Stimulated activated CD4-positive, alpha-beta T cell treated with anti-CD3 and anti-CD28 coated beads, Interleukin-15, amount 100 ng/mL, for 48 hours (primary cell): Measurements from ENCODE around the gene LEMD3.
A peak's percentile ranks its signal among the peaks of the same experiment; 100 is the strongest.

Experiments
- DNase-seq, 2 donors: peaks; one replicate each; pipeline ENCODE4 v3.0.0-alpha.2; 2020; ENCODE audit warnings: low read depth in 2 of 2

LEMD3 gene

GRCh38 chr12:65170209-65170881 is 962 bp downstream of the LEMD3 start:
- peak; percentile 40 to 44 for DNase-seq

GRCh38 chr12:65171073-65171472 is 1.7 kb downstream of the LEMD3 start:
- no peak for DNase-seq

DNA sequence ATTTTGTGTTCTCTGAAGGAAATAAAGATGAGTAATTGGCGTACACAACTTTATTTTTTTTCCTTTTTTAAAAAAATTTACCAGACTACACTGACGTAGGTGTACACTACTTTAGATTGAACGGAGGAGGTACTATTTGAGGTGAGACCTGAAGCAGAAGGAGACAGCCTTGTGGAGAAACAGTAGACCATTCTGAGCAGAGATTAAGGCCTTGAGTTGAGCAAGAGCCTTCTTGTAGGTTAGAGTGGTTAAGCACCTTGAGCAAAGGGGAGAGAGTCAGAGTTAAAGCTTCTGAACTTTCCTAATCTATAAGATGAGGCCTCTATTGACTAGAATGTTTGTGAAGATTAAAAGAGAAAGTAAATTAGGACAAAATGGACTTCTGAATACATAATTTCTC is 2.5 kb downstream of the LEMD3 start:
- no peak for DNase-seq

DNA sequence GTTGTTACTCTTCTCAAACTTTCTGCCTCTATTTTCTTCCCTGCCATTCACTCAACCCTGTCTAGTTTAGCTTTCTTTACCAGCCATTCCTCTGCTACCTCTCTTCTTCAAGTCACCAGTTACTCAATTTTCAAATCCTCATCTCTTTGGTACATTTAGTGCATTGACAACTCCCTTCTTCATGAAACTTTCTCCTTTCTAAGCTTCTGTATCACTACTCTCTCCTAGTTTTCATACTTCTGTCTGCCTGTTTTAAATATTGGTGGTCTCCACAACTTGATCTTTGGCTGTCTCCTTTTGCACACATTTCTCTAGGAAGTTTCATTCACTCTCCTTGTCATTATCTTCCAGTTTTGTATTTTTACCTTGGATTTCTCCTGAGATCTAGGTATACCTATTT is 6.0 kb downstream of the LEMD3 start:
- no peak for DNase-seq

GRCh38 chr12:65182012-65182739 is 12.8 kb downstream of the LEMD3 start:
- DNase-seq = no peak

DNA sequence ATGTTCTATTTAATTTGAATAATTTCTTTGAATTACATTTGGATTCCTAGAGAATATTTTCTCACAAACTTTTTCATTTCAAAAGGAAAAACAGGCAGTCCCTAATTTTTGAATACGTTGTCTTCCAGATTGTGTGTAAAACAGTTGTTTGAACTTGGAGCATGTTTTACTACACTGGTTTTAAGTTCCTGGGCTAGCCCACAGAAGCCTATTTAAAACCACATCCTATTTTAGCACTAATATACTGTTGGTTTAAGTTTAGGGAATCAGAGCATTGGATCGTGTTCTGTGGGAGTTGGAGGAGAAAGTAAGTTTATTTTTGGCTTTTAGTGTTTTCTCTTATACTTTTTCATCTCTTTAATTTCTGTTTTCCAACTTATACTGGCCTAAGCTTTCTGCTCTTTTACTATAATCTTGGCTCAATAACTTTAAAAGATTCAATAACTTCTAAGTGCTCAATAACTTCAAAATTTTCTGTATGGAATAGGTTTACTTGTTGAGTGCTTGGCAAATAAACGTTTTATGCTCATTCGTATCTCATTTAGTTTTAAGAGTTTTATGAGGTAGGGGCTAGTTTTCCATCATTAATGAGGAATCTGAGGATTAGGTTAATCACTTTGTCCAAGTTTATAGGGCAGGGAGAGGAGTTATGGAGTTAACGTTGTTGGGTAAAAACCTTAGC is 14.9 kb downstream of the LEMD3 start:
- no peak for DNase-seq

DNA sequence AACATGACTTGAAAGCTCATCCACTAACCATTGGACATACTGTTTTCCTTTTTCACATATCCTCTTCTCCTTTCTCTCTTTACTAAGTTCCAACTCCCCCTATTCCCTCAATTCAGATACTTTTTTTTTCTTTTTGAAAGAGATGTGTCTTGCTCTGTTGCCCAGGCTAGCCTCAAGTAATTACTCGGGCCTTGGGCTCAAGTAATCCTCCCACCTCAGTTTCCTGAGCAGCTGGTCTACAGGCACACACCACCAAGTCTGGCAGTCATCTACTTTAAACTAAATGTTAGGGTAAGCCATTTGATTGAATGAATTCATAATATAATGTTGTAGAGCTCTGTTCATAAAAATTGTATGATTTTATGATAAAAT is 15.5 kb downstream of the LEMD3 start:
- no peak for DNase-seq

DNA sequence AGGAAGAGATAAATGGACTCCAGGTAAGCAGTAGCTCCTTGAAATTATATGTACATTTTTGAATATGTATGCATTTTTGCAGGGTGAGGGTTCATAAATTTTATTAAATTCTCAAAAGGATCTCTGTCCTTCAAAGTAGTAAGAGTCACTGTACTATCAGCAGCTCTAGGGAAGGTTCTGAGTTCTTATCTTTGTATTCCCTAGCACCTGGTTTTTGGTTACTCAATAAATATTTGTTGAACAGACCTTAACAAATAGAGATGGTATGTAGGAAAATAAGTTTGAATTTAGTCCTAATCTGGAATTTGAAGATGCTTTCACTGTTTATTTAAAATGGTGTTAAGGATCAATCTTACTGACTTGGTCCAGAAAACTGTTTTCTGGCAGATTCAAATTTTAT is 18.3 kb downstream of the LEMD3 start:
- DNase-seq = no peak

DNA sequence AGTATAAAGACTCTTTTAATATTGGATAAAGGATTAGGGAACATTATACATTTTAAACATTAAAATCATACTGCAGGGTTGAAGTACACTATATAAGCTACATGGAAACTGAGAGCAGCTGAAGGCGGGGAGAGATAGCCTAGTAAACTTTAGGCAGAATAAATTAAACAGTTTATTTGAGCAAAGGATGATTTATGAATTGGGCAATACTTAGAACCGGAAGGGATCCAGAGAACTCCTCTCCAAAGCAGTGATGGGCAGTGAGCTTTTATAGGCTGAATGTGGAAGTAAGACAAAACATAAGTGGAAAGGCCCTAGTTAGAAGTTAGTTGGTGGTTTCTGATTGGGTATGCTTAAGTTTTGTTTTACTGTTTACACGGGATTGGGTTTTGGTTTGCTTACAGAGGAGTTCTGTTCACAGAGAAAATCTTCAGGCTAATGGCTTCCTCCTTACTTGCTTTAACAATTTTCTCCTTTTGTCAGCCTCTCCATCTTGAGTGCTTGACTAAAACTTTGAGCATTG is 18.9 kb downstream of the LEMD3 start:
- DNase-seq = no peak

GRCh38 chr12:65189028-65189718 is 19.8 kb downstream of the LEMD3 start:
- no peak for DNase-seq

DNA sequence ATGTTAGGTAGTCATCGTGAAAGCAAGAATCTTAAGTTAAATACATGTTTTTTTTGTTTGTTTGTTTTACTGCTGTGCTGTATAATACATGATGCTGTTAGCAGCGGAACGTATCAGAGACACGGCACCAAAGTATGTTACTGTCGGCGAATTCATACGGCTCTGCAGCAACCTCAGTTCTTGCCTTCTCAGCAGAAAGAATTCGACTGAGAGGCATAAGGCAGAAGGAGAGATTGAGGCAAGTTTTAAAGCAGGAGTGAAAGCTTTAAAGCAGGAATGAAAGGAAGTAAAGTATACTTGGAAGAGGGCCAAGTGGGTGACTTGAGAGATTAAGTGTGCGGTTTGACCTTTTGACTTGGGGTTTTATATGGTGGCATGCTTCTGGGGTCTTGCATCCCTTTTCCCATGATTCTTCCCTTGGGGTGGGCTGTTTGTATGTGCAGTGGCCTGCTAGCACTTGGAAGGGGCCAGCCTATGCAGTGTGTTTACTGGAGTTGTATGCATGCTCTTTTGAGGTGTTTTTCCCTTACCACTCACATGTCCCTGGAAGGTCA is 23.7 kb downstream of the LEMD3 start:
- DNase-seq = no peak

DNA sequence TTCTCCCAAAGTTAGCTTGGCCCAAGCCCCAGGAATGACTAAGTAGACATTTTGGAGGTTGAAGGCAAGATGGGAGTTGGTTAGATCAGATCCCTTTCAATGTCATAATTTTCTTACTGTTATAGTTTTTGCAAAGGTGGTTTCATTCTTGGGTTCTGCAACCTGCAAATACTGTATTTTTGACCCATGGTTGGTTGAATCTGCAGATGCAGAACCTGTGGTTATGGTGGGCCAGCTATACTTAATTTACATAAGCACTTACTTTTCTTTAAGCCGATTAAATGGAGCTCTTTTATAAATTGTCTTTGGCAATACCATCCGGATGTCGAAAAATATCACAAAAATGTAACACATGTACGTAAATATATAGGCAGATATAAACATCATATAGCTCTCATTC is 25.6 kb downstream of the LEMD3 start:
- no peak for DNase-seq

DNA sequence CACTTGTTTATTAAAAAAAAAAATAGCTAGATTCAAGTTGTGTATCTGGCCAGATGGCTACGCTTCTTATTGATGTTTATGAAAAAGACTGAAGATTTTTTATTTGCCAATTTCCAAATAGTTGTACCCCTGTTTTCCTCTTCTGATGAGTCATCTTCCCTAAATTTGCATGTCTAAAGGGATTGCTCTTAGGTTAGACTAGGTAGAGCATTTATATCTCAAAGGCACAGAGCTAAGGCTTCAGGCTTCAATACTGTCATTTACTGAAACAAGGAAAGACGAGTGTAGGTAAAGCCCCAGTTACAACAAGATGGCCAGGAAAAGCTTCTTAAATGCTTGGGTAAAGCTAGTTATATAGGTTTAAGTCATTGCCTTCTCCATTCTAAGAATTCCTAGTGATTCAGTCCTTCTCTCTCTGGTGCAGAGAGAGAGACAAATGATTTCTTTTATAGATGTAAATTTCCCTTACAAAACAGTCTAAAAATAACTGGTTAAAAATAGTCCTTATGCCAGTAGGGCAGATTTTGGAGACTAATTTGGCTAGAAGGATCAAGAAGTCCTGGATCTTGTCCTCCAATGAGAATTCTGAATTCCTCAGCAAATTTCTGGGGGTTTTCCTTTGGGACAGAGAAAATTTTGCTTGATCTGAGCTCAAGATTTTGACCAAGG is 26.1 kb downstream of the LEMD3 start:
- DNase-seq = no peak

DNA sequence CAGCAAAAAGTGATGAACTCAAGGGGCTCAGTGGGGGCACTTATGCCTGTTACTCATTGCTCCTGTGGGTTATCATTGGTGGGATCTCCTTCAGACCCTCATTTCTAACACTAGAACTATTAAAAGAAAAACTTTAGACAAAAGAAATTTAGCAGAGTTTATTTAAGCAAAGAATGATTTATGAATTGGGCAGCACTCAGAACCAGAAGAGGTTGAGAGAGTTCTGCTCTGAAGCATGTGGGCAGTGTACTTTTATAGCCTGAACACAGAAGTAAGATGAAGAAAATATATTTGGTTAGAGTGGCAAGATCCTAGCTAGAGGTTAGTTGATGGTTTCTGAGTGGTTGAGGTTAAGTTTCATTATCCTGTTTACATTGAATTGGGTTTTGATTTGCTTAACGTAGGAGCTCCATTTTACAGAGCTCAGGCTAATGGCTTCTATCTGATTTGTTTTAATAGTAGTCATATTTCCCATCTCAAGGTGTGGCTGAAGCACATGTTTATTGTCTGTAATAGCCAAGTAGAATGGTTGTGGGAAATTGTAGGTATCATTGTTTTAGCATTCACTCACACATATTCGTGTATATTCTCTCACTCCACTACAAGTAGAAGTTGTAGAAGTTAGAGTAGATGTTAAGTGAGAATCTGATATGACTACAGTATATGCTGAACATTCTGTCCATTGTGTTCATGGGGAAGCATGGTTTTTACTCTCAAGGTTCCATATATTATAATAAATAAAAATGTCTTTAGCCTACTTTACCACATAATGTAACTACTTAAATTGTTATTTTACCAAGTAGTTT is 27.6 kb downstream of the LEMD3 start:
- no peak for DNase-seq

DNA sequence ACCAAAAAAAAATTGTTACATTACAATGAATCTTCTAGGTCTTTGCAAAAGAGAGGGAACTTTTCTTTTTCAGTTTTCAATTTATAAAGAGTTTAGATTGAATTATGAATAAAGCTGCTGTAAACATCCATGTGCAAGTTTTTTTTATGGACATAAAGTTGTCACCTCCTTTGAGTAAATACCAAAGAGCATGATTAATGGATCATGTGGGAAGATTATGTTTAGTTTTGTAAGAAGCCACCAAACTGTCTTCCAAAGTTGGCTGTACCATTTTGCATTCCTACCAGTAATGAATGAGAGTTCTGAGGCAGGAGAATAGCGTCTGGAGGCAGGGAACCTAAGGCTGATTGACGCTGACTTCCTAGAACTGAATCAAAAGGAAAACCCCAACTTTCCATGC is 30.2 kb downstream of the LEMD3 start:
- DNase-seq = no peak

DNA sequence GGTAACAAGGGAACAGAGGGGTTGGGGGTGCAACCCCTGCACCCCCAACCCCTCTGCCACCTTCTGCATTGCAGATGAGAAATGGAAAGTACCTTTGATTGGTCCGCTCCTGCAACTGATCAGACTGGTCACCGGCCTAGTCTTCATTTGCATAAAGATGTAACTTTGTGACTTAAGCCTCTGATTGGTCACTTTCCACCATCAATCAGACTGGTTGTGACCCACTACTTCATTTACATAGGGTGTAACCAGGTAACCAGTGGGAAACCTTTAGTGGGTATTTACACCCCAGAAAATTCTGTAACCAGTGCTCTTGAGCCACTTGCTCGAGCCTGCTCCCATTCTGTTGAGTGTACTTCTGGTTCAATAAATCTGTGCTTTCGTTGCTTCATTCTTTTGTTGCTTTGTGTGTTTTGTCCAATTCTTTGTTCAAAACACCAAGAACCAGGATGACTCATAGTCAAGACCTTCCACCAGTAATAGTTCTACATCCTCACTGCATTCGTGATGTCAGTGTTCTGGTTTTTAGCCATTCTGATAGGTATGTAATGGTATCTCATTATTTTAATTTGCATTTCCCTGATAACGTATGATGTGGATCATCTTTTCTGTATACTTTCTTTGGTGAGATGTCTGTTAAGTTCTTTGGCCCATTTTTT is 30.8 kb downstream of the LEMD3 start:
- no peak for DNase-seq

DNA sequence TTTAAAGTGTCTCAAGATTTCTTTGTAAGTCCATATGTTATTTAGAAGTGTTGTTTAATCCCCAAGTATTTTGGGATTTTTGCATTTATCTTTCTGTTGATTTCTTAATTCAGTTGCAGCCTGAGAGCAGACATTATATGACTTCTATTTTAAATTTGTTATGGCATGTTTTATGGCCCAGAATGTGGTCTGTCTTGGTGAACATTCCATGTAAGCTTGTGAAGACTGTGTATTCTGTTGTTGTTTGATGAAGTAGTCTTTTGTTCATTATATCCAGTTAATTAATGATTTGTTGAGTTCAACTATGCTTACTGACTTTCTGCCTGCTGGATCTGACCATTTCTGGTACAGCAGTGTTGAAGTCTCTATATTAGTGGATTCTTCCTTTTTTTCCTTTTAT is 34.0 kb downstream of the LEMD3 start:
- DNase-seq = no peak

DNA sequence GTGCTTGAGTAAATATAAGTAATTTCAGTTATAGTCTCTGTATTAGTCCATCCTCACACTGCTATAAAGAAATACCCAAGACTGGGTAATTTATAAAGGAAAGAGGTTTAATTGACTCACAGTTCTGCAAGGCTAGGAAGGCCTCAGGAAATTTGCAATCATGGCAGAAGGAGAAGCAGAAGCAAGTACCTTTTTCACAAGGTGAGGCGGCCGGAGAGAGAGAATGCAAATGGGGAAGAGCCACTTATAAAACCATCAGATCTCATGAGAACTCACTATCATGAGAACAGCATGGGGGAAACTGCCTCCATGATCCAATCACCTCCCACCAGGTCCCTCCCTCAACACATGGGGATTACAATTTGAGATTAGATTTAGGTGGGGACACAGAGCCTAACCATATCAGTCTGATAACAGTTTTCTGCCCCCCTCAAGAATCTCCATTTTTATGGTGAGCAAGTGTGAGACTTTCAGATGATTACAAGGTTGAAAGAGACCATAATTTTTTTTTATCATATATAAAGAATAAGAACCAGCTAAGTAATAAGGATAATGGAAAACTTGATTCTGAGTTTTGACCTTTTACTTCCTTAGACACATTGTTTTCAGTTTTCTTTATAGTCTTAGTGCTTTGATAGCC is 35.6 kb downstream of the LEMD3 start:
- no peak for DNase-seq

- DNase-seq = no peak
Measured at GRCh38 chr12:65205886-65206285, 36.5 kb downstream of the LEMD3 start.

GRCh38 chr12:65208125-65208524 is 38.7 kb downstream of the LEMD3 start:
- DNase-seq = no peak
